WI38 (cell line): Measurements from ENCODE around the gene ACTL8.

Experiments
- H3K4me3 ChIP-seq: 2 replicates; pipeline ENCODE4 v1.5.1; 2011; ENCODE audit warnings: low read depth, mild to moderate bottlenecking, control low read depth, low read length
- TF ChIP-seq, protein P1 (sequence below): IDR thresholded peaks from 2 replicates; pipeline ENCODE4 v1.5.1; 2012; ENCODE audit warnings: low read depth, mild to moderate bottlenecking, control low read depth, low read length

Gene ACTL8

GRCh38 chr1:17839641-17840196 lies 84.6 kb downstream of the ACTL8 start:
- no peak overlapping the region for H3K4me3 ChIP-seq
- TF ChIP-seq, protein P1, sequence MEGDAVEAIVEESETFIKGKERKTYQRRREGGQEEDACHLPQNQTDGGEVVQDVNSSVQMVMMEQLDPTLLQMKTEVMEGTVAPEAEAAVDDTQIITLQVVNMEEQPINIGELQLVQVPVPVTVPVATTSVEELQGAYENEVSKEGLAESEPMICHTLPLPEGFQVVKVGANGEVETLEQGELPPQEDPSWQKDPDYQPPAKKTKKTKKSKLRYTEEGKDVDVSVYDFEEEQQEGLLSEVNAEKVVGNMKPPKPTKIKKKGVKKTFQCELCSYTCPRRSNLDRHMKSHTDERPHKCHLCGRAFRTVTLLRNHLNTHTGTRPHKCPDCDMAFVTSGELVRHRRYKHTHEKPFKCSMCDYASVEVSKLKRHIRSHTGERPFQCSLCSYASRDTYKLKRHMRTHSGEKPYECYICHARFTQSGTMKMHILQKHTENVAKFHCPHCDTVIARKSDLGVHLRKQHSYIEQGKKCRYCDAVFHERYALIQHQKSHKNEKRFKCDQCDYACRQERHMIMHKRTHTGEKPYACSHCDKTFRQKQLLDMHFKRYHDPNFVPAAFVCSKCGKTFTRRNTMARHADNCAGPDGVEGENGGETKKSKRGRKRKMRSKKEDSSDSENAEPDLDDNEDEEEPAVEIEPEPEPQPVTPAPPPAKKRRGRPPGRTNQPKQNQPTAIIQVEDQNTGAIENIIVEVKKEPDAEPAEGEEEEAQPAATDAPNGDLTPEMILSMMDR = no peak

DNA sequence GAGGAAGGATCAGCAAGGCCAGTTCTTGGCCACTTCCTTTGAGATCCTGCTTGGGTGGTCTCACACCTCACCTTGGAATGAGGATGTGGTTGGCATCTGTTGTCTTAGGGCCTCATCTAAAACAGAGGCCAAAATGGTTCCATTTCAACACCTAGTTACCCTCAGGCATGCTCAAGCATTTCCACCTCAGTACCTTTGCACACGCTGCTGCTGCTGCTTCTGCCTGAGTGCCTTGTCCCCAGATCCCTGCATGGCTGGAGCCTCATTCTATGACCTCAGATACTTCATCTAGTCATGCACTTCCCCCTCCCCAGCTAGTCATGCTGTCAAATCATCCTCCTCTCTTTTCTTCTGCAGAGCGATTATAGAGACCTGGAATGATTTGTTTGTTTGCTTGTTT lies 86.8 kb downstream of the ACTL8 start:
- TF ChIP-seq, protein P1 = no peak
- no peak overlapping the region for H3K4me3 ChIP-seq

GRCh38 chr1:17842686-17843085 lies 87.6 kb downstream of the ACTL8 start:
- H3K4me3 ChIP-seq = no peak overlapping the region
- TF ChIP-seq, protein P1 = no peak

DNA sequence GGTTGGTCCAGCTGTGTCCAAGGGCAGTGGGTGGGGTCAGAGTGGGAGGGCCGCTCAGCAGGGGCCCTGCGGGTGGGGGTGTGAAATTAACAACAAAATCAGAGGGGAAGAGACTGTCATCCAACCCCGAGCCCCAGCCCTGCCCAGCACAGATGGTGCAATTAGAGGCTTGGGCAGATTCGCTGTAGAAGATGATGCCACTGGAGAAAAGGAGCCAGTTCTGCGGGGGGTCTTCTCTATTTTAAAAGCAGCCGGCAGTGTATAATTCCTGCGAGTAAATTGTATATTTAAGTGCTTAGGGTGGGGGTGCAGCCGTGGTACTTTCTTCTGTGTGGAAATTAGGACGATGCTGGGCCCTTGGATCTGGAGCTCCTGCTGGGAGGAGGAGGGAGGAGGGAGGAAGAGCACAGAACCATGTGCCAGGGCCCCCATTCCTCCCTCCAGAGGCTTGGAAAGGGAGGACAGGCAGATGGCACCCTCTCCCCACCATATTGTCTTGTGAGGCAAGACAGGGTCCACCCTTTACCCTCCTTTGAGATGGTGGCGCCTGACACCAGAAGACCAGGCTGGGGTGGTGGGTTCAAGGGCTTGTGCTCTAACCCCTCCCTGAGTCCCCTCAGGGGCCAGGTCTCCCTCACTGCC lies 89.2 kb downstream of the ACTL8 start:
- H3K4me3 ChIP-seq = no peak overlapping the region
- TF ChIP-seq, protein P1 = no peak

DNA sequence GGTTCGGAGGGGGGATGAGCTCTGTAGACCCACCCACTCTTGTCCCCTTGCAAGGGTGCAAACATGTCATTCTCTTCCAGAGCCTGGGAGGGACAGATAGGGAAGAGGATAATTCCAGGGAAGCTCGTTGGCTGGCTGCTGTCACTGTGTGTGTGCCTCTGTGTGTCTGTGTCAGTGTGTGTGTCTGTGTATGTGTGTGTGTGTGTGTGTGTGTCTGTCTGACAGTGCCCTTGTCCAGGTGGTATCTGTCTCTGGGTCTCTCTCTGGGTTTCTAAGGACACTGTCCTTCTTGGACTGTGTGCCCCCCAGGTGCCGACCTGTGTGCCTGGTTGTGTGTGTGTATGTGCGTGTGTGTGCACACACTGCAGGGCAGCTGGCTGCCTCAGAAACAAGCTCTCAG lies 90.5 kb downstream of the ACTL8 start:
- H3K4me3 ChIP-seq = no peak overlapping the region
- TF ChIP-seq, protein P1 = no peak

DNA sequence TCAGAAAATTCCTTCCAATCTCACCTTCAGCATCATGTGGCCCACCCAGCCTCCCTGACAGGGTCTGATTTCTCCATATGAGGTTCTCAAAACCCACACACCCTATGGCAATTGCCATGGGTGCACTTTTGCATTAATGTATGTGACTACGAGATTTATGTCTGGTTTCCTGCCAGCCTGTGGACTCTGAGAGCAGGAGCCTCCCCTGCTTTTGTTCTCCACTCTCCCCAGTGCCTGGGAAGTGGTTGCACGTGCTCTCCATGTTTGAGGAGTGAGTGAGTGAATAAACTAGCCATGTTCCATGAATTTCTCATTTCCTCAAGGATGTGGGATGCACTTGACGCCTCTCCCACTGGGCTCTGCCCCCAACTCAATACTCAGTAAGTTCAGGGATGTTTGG lies 91.2 kb downstream of the ACTL8 start:
- H3K4me3 ChIP-seq = no peak overlapping the region
- TF ChIP-seq, protein P1 = no peak

DNA sequence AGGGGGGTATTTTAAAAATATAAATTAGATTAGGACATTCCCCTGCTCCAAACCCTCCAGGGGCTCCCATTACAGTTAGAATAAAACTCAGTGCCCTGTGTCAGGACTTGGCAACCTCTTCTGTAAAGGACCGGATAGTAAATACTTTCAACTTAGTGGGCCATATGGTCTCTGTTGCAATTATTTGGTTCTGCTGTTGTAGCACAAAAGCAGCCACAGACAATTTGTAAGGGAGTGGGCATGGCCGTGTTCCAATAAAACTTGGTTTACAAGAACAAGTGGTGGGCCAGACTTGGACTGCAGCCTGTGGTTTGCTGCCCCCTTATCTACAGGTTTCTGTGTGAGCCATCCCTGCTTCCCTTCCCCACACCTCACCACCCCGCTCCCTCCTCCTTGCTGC lies 92.0 kb downstream of the ACTL8 start:
- no peak overlapping the region for H3K4me3 ChIP-seq
- TF ChIP-seq, protein P1 = no peak
